ENCODE data around the gene ATP8A2.

DNA sequence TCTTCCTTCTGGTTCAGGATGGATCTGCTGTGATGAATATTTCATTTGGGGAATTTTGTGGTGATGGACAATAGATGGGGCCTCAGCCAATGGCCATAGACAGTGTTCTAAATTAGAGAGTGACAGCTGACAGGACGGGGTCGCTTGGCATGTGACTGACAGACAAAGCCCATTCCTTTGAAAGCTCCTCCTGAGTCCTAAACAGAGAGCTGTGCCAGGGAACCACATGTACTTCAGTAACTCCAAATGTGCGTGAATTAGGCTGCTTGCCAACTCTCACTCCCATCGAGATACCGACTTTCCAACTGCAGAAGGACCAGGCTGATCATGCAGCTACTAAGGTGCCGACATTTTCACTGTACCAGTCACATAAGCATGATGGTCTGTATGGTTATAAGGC, 492.3 kb downstream of the ATP8A2 start:
- TF ChIP-seq, protein P1, sequence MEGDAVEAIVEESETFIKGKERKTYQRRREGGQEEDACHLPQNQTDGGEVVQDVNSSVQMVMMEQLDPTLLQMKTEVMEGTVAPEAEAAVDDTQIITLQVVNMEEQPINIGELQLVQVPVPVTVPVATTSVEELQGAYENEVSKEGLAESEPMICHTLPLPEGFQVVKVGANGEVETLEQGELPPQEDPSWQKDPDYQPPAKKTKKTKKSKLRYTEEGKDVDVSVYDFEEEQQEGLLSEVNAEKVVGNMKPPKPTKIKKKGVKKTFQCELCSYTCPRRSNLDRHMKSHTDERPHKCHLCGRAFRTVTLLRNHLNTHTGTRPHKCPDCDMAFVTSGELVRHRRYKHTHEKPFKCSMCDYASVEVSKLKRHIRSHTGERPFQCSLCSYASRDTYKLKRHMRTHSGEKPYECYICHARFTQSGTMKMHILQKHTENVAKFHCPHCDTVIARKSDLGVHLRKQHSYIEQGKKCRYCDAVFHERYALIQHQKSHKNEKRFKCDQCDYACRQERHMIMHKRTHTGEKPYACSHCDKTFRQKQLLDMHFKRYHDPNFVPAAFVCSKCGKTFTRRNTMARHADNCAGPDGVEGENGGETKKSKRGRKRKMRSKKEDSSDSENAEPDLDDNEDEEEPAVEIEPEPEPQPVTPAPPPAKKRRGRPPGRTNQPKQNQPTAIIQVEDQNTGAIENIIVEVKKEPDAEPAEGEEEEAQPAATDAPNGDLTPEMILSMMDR (IDR thresholded peaks at IDR 0.05 in 4 of 5, conservative IDR thresholded peaks at IDR 0.05 in 1 of 5) = no peak
- TF ChIP-seq POLR2A (IDR thresholded peaks at IDR 0.05) = no peak
